Activated CD4-positive, alpha-beta memory T cell treated with anti-CD3 and anti-CD28 coated beads, Interleukin-2, amount 10 ng/mL, durations not matched to agents 7 days and 5 days (primary cell): ENCODE data around the gene ANAPC16. TPM values are rescaled to one million over a fixed set of nuclear protein-coding genes. Genes with fewer than 3 reads are reported as not detected.
A peak's percentile ranks its signal among the peaks of the same experiment; 100 is the strongest.

Experiments
- CTCF ChIA-PET: fragments of 350-600 bp; sonication (Branson Sonifier 250); formaldehyde crosslinking; loops from one replicate; lab custom pipeline; 2021; ENCODE audit warnings: antibody characterized with exemption, inconsistent platforms; lab: Charles Lee
- POLR2A ChIA-PET: fragments of 350-600 bp; sonication (Branson Sonifier 250); formaldehyde crosslinking; loops from one replicate; lab custom pipeline; 2021; ENCODE audit warnings: antibody characterized with exemption; lab: Charles Lee
- DNase-seq: peaks from one replicate; pipeline ENCODE4 v3.0.0-alpha.2; 2020
- H3K27ac Mint-ChIP-seq: one replicate; pipeline ENCODE4 v1.8.0; 2021; ENCODE audit warnings: mild to moderate bottlenecking, mixed read lengths
- H3K27me3 Mint-ChIP-seq: one replicate; pipeline ENCODE4 v1.8.0; 2021; ENCODE audit warnings: mixed read lengths
- H3K36me3 Mint-ChIP-seq: one replicate; pipeline ENCODE4 v1.8.0; 2021; ENCODE audit warnings: low read depth, mixed read lengths
- H3K4me1 Mint-ChIP-seq: one replicate; pipeline ENCODE4 v1.8.0; 2021; ENCODE audit warnings: mixed read lengths
- H3K4me3 Mint-ChIP-seq: one replicate; pipeline ENCODE4 v1.8.0; 2021; ENCODE audit warnings: mild to moderate bottlenecking, mixed read lengths
- H3K9me3 Mint-ChIP-seq: one replicate; pipeline ENCODE4 v1.8.0; 2021; ENCODE audit warnings: mixed read lengths
- total RNA-seq, 2 experiments: library from RNA; stranded (reverse); gene quantifications; one replicate each; pipeline ENCODE4 v1.2.3, GENCODE V29; 2021

ANAPC16 gene
- total RNA-seq, 2 experiments from 2014 or later = 94.2 to 101 TPM

- Mint-ChIP-seq H3K27ac (peak overlapping the region; percentile 98), H3K4me1 (peaks cover 70% of the 10 kb centered on the region), H3K4me3 (peak overlapping the region; percentile 38), H3K27me3 (no peaks in the 10 kb centered on the region), H3K9me3 (no peaks in the 10 kb centered on the region), H3K36me3 (no peaks in the 10 kb centered on the region)
- DNase-seq = no peak
- POLR2A ChIA-PET = interaction anchor here (1.3 to 6.2 kb wide), 17 partner anchors 12 to 171 kb away, joined by 3 to 145 read pairs (median 11); partner anchors contain the start of genes ANAPC16, ASCC1, DDIT4 and SPOCK2
- CTCF ChIA-PET = interaction anchor here (1.1 to 4.7 kb wide), 15 partner anchors 11 to 80 kb away, joined by 3 to 37 read pairs (median 11); partner anchors contain the start of genes ANAPC16, ASCC1 and DDIT4
These were observed 43.9 kb downstream of the ANAPC16 start for GRCh38 chr10:72259491-72260238.

DNA sequence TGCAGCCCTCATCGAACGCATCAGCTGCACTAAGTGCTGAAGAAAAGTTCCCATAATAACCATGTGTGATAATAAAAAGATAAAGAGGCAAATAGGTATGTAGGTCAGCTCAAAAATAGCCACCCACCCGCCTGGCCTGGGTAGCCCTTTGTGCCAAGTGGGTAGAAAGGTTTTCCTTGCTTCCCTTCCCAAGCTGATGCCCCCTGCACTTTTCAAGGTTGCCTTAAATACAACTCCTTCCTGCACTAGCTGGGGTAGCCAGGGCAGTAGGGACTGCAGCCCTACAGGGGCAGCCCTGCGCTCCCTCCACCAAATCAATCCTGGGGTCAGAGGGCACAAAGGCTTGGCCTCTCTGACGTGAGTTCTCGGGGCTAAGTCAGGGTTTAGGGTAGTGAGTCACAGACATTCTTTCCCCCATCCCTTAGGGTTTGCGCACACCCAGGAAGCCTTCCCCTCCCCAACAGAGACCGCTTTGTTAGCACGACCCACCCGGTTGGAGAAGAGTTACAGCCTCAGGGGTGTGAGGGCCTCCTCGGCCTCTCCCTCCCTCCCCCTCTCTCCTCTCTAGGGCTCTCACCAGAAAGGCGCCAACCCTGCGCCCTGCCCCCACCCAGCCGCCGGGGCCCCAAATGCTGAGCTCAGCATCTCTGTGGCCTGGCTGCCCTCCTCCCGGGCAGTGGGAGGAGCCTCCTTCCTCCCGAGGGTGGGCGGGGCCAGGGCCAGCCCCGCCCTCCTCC lies 44.6 kb downstream of the ANAPC16 start:
- H3K36me3 Mint-ChIP-seq = no peaks in the 10 kb centered on the region
- H3K9me3 Mint-ChIP-seq = no peaks in the 10 kb centered on the region
- peak overlapping the region; percentile 79 for H3K4me3 Mint-ChIP-seq

DNA sequence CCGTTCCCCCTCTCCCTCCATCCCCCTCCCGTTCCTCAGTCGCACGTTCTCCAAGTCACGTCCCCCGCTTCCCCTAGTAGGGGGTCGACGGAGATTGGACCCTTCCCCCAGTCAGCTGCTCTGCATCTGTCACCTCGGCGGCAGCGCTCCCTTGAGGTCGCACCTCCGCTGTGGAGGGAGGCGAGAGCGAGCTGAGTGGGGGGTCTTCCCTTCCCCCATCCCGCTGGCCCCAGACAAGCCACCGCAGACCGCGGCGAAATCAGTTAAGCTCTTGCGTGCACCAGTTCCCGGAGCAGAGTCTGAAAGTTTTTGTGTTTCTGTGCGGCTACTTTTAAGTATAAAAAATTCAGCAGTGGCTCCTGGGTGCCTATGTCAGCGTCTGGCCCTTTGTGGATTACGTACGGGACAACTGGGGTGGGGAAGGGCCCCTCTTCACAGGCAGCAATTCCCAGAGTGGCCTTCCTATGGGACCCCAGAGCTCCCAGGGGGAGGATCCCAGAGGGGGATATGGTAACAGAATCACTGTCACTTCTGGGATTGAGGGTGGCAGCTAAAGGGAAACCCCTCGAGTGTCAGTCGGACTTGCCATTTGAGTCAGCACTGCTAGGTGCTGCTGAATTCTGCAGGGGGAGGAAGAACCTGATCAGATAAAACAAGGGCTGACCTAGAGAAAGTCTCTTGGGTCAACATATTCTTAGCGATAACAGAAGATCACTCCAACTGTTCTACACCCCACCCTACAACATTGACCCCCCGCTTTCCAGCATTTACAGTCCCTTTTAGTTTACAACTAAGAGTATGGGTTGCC lies 45.4 kb downstream of the ANAPC16 start:
- ChIA-PET POLR2A (interaction anchor here (0.8 to 6.2 kb wide), 25 partner anchors 9 to 173 kb away, joined by 3 to 145 read pairs (median 7); partner anchors contain the start of genes ANAPC16, ASCC1, DDIT4 and SPOCK2), CTCF (interaction anchor here (0.6 to 4.7 kb wide), 24 partner anchors 9 to 135 kb away, joined by 3 to 37 read pairs (median 6); partner anchors contain the start of genes ANAPC16, ASCC1, DDIT4 and DNAJB12)
- Mint-ChIP-seq H3K27ac (peak overlapping the region; percentile 98), H3K4me3 (peak overlapping the region; percentile 79), H3K4me1 (peaks cover 62% of the 10 kb centered on the region), H3K27me3 (no peaks in the 10 kb centered on the region), H3K36me3 (no peaks in the 10 kb centered on the region), H3K9me3 (no peaks in the 10 kb centered on the region)
- peak; percentile 82 for DNase-seq

More for the DNA sequence above, 44.6 kb downstream of the ANAPC16 start:
- Mint-ChIP-seq H3K27ac (peak overlapping the region; percentile 98), H3K27me3 (no peaks in the 10 kb centered on the region), H3K4me1 (peaks cover 66% of the 10 kb centered on the region)
- peak; percentile 95 for DNase-seq
- CTCF ChIA-PET = interaction anchor here (0.6 to 4.7 kb wide), 25 partner anchors 10 to 134 kb away, joined by 3 to 37 read pairs (median 6); partner anchors contain the start of genes ANAPC16, ASCC1, DDIT4 and DNAJB12
- POLR2A ChIA-PET = interaction anchor here (0.8 to 6.2 kb wide), 27 partner anchors 9 to 172 kb away, joined by 3 to 145 read pairs (median 7); partner anchors contain the start of genes ANAPC16, ASCC1, DDIT4 and SPOCK2

- Mint-ChIP-seq H3K27me3 (no peaks in the 10 kb centered on the region), H3K4me1 (peaks cover 58% of the 10 kb centered on the region), H3K4me3 (peak overlapping the region; percentile 79), H3K9me3 (no peaks in the 10 kb centered on the region), H3K27ac (peak overlapping the region; percentile 98), H3K36me3 (no peaks in the 10 kb centered on the region)
- CTCF ChIA-PET = interaction anchor here (0.7 to 4.7 kb wide), 11 partner anchors 11 to 136 kb away, joined by 3 to 37 read pairs (median 9); partner anchors contain the start of genes ANAPC16, ASCC1 and DDIT4
- POLR2A ChIA-PET = interaction anchor here (1.3 to 6.2 kb wide), 15 partner anchors 8 to 173 kb away, joined by 4 to 145 read pairs (median 19); partner anchors contain the start of genes ANAPC16, ASCC1, DDIT4 and SPOCK2
- DNase-seq = no peak
These were observed 46.1 kb downstream of the ANAPC16 start for GRCh38 chr10:72261784-72262404.

- no peaks in the 10 kb centered on the region for H3K36me3 Mint-ChIP-seq
- no peak for DNase-seq
- H3K4me1 Mint-ChIP-seq = peaks cover 47% of the 10 kb centered on the region
- ChIA-PET POLR2A (interaction anchor here (0.9 to 6.2 kb wide), 3 partner anchors 11 to 48 kb away, joined by 3 to 145 read pairs (median 6); partner anchors contain the start of genes ANAPC16, ASCC1 and DDIT4), CTCF (interaction anchor here (1.3 to 4.6 kb wide), 2 partner anchors 9 to 11 kb away, joined by 3 to 25 read pairs; partner anchors contain the start of gene DDIT4)
- no peak overlapping the region for H3K4me3 Mint-ChIP-seq
- peak overlapping the region; percentile 52 for H3K27ac Mint-ChIP-seq
- no peaks in the 10 kb centered on the region for H3K9me3 Mint-ChIP-seq
- no peaks in the 10 kb centered on the region for H3K27me3 Mint-ChIP-seq
These were observed 47.9 kb downstream of the ANAPC16 start for GRCh38 chr10:72263613-72264241.

- Mint-ChIP-seq H3K27ac (no peak overlapping the region), H3K27me3 (no peaks in the 10 kb centered on the region), H3K9me3 (no peaks in the 10 kb centered on the region), H3K36me3 (no peaks in the 10 kb centered on the region), H3K4me3 (no peak overlapping the region), H3K4me1 (peaks cover 42% of the 10 kb centered on the region)
- DNase-seq = no peak
- ChIA-PET CTCF (interaction anchor here (0.8 to 1.3 kb wide), 2 partner anchors 11 to 62 kb away, joined by 3 read pairs; no protein-coding TSS in a partner anchor), POLR2A (interaction anchor here (1.7 to 6.2 kb wide), 2 partner anchors 11 to 16 kb away, joined by 6 to 145 read pairs; partner anchors contain the start of gene DDIT4)
These were observed 48.7 kb downstream of the ANAPC16 start for GRCh38 chr10:72264536-72264935.

GRCh38 chr10:72265508-72265907 lies 49.7 kb downstream of the ANAPC16 start:
- H3K4me3 Mint-ChIP-seq = no peak overlapping the region
- DNase-seq = no peak
- CTCF ChIA-PET = interaction anchor here (0.8 to 1.4 kb wide), 3 partner anchors 10 to 72 kb away, joined by 3 to 7 read pairs (median 4); no protein-coding TSS in a partner anchor
- no peaks in the 10 kb centered on the region for H3K27me3 Mint-ChIP-seq
- POLR2A ChIA-PET = interaction anchor here (0.8 to 1.1 kb wide), 4 partner anchors 9 to 70 kb away, joined by 3 to 4 read pairs (median 3); no protein-coding TSS in a partner anchor
- H3K9me3 Mint-ChIP-seq = no peaks in the 10 kb centered on the region
- no peaks in the 10 kb centered on the region for H3K36me3 Mint-ChIP-seq
- no peak overlapping the region for H3K27ac Mint-ChIP-seq
- peaks cover 36% of the 10 kb centered on the region for H3K4me1 Mint-ChIP-seq

DNA sequence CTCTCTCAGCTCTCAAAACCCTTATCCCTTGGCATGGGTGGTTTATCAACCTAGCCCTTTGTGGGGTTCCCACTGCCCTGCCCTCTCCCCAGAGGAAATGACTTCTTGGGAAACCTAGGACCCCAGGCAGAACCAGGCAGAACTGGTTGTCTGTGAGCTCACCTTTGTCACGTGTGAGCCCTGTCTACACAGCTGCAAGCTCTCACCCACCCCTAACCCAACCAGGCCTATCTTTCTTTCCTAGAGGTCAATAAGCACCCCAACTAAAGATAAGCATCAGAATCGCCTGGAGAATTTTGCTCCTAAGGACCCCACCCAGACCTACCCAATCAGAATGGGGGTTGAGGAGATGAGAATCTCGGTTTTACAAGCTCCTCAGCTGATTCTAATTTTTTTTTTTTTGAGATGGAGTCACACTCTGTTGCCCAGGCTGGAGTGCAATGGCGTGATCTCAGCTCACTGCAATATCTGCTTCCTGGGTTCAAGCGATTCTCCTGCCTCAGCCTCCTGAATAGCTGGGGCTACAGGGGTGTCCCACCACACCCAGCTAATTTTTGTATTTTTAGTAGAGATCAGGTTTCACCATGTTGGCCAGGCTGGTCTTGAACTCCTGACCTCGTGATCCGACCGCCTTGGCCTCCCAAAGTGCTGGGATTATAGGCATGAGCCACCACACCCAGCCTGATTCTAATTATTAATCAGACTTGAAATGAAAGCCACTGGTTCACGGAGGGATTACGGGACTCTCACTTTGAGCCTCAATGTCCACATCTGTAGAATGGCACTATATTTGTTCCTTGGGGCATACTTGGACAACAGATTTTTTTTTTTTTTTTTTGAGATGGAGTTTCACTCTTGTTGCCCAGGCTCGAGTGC lies 50.4 kb downstream of the ANAPC16 start:
- no peak overlapping the region for H3K27ac Mint-ChIP-seq
- H3K9me3 Mint-ChIP-seq = no peaks in the 10 kb centered on the region
- H3K4me1 Mint-ChIP-seq = peaks cover 38% of the 10 kb centered on the region
- no peak overlapping the region for H3K4me3 Mint-ChIP-seq
- H3K27me3 Mint-ChIP-seq = no peaks in the 10 kb centered on the region
- H3K36me3 Mint-ChIP-seq = peaks cover 2% of the 10 kb centered on the region
- POLR2A ChIA-PET = interaction anchor here (0.8 to 1.1 kb wide), 5 partner anchors 9 to 70 kb away, joined by 3 to 4 read pairs (median 3); no protein-coding TSS in a partner anchor
- CTCF ChIA-PET = interaction anchor here (1.2 to 1.4 kb wide), 2 partner anchors 9 to 71 kb away, joined by 4 to 7 read pairs; no protein-coding TSS in a partner anchor
- no peak for DNase-seq

DNA sequence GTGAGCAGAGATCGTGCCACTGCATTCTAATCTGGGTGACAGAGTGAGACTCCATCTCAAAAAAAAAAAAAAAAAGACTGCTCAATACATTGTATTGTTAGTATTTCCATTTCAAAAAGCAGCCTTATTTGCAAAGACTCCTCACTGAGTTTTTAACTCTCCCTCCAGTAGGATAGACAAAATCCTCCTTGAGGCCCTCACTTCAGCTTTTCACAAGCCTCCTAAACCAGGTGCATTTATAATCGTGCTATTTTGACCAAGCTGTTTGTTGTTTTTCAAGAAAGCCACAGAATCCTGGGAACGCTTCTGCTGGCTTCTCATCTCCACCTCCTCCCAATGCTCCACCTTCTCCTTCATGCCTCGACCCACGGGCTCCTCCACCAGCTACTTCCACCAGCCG lies 51.6 kb downstream of the ANAPC16 start:
- Mint-ChIP-seq H3K4me3 (no peak overlapping the region), H3K36me3 (peaks cover 3% of the 10 kb centered on the region), H3K4me1 (peaks cover 34% of the 10 kb centered on the region), H3K9me3 (no peaks in the 10 kb centered on the region), H3K27me3 (no peaks in the 10 kb centered on the region), H3K27ac (no peak overlapping the region)
- no peak for DNase-seq
- ChIA-PET POLR2A (interaction anchor here (0.6 to 1.2 kb wide), 3 partner anchors 35 to 67 kb away, joined by 3 read pairs; partner anchors contain the start of genes ANAPC16 and ASCC1), CTCF (interaction anchor here (1.3 kb wide), 1 partner anchor 65 kb away, joined by 8 read pairs; no protein-coding TSS in a partner anchor)
